B cell (primary cell): ENCODE results near the gene ATP10A. TPM values are rescaled to one million over a fixed set of nuclear protein-coding genes. Genes with fewer than 3 reads are reported as not detected.

Experiments used
- ATAC-seq: fragments of 200-7000 bp; cut with Tn5 transposase; one replicate; pipeline ENCODE4 v1.10.0; 2021; ENCODE audit warnings: low read depth, mild to moderate bottlenecking, moderate number of reproducible peaks, moderate library complexity
- CTCF ChIA-PET: fragments of 350-600 bp; sonication (Branson Sonifier 250); formaldehyde crosslinking; loops from one replicate; lab custom pipeline; 2021; ENCODE audit warnings: antibody characterized with exemption, inconsistent platforms; lab: Charles Lee
- POLR2A ChIA-PET: fragments of 350-600 bp; sonication (Branson Sonifier 250); formaldehyde crosslinking; loops from one replicate; lab custom pipeline; 2021; ENCODE audit warnings: antibody characterized with exemption; lab: Charles Lee
- DNase-seq: peaks from one replicate; pipeline ENCODE4 v3.0.0; 2013
- H2AFZ ChIP-seq: 2 replicates; pipeline ENCODE4 v1.6.1; 2012; ENCODE audit warnings: mild to moderate bottlenecking, low read depth, low read length; ENCODE audit not compliant: insufficient read depth, poor library complexity, severe bottlenecking
- H3K27ac ChIP-seq, 2 donors: 1 replicate in 1 of 2; 2 replicates in 1 of 2; pipeline ENCODE4 v1.5.1; 2012 to 2013; ENCODE audit warnings: low read length in 2 of 2, mild to moderate bottlenecking in 2 of 2, moderate library complexity in 1 of 2
- H3K27me3 ChIP-seq, 4 experiments: fragments of 200-600 bp in 1 of 4; sonication (generic) in 1 of 4; replicated peaks in 1 of 4; 1 replicate in 2 of 4; 2 replicates in 2 of 4; pipeline versions ENCODE4 v1.6.1 to v1.7.0; 2013 to 2016; ENCODE audit warnings: low read length in 3 of 4, mild to moderate bottlenecking in 2 of 4, mixed read lengths in 1 of 4, moderate library complexity in 1 of 4; ENCODE audit not compliant: insufficient read depth in 4 of 4, control insufficient read depth in 3 of 4; ENCODE audit errors: control extremely low read depth in 1 of 4
- H3K36me3 ChIP-seq, 2 experiments: replicated peaks in 1 of 2; 1 replicate in 1 of 2; 2 replicates in 1 of 2; pipeline versions ENCODE4 v1.6.1 to v1.7.1; 2013; ENCODE audit warnings: low read length in 1 of 2; ENCODE audit not compliant: insufficient read depth in 2 of 2, control insufficient read depth in 1 of 2; ENCODE audit errors: control extremely low read depth in 1 of 2, extremely low read depth in 1 of 2
- H3K4me1 ChIP-seq, 2 donors: fragments of 200-600 bp in 1 of 2; sonication (generic) in 1 of 2; 1 replicate in 1 of 2; 2 replicates in 1 of 2; pipeline versions ENCODE4 v1.5.1 to v1.6.1; 2013 to 2017; ENCODE audit warnings: low read length in 2 of 2; ENCODE audit not compliant: control insufficient read depth in 2 of 2, insufficient read depth in 2 of 2
- H3K4me2 ChIP-seq: replicated peaks from 2 replicates; pipeline ENCODE3; 2012; ENCODE audit warnings: mild to moderate bottlenecking, low read depth, low read length; ENCODE audit not compliant: poor library complexity, severe bottlenecking
- H3K4me3 ChIP-seq, 5 experiments: fragments of 200-600 bp in 1 of 5; sonication (generic) in 1 of 5; 1 replicate in 3 of 5; 2 replicates in 2 of 5; pipeline versions ENCODE4 v1.5.1 to v1.7.0; 2011 to 2016; ENCODE audit warnings: low read length in 4 of 5, mild to moderate bottlenecking in 4 of 5, low read depth in 2 of 5, control low read depth in 1 of 5, moderate library complexity in 1 of 5; ENCODE audit not compliant: insufficient read depth in 1 of 5; ENCODE audit errors: control extremely low read depth in 1 of 5, extremely low read depth in 1 of 5
- H3K79me2 ChIP-seq: fragments of 200-600 bp; sonication (generic); one replicate; pipeline ENCODE4 v1.6.0; 2016; ENCODE audit warnings: low read length; ENCODE audit not compliant: control insufficient read depth, insufficient read depth
- H3K9ac ChIP-seq: fragments of 200-600 bp; sonication (generic); 2 replicates; pipeline ENCODE4 v1.6.1; 2017; ENCODE audit warnings: mild to moderate bottlenecking, low read length, moderate library complexity
- H3K9me3 ChIP-seq, 3 donors: one replicate each; pipeline versions ENCODE4 v1.6.1 to v1.7.1; 2013; ENCODE audit warnings: low read length in 2 of 3; ENCODE audit not compliant: control insufficient read depth in 2 of 3, insufficient read depth in 1 of 3; ENCODE audit errors: control extremely low read depth in 1 of 3
- H4K20me1 ChIP-seq: 2 replicates; pipeline ENCODE4 v1.6.0; 2012; ENCODE audit warnings: mild to moderate bottlenecking, low read length; ENCODE audit not compliant: insufficient read depth, control insufficient read depth, poor library complexity, severe bottlenecking
- H3K27ac Mint-ChIP-seq: one replicate; pipeline ENCODE4 v1.8.0; 2021; ENCODE audit warnings: mixed read lengths
- H3K27me3 Mint-ChIP-seq: one replicate; pipeline ENCODE4 v1.8.0; 2021; ENCODE audit warnings: mixed read lengths
- H3K4me1 Mint-ChIP-seq: one replicate; pipeline ENCODE4 v1.8.0; 2021; ENCODE audit warnings: mixed read lengths
- H3K4me3 Mint-ChIP-seq: one replicate; pipeline ENCODE4 v1.8.0; 2021; ENCODE audit warnings: mixed read lengths
- H3K9me3 Mint-ChIP-seq: one replicate; pipeline ENCODE4 v1.8.0; 2022; ENCODE audit warnings: mixed read lengths; ENCODE audit not compliant: insufficient read depth
- EZH2 ChIP-seq: IDR thresholded peaks from 2 replicates; pipeline ENCODE4 v1.6.1; 2012; ENCODE audit warnings: borderline replicate concordance, low read depth, mild to moderate bottlenecking, moderate library complexity, low read length; ENCODE audit not compliant: insufficient read depth, poor library complexity, severe bottlenecking
- WGBS: methylation state at CpG from one replicate; pipeline ENCODE4 v1.1.5; 2013; ENCODE audit warnings: missing lambda C conversion rate; ENCODE audit not compliant: insufficient coverage; 5-methylcytosine and 5-hydroxymethylcytosine counted together
- intact Hi-C: fragments of 100-400 bp; cut with micrococcal nuclease; formaldehyde crosslinking; loops from one replicate; pipeline ENCODE4 v1.10.0; 2022
- polyA plus RNA-seq: library from polyadenylated mRNA; depleted of rRNA; stranded (reverse); fragments of >200 nt; gene quantifications from 2 replicates; pipeline ENCODE4 v1.2.3, GENCODE V29; 2012
- total RNA-seq, 2 donors: library from RNA; stranded (reverse); fragments of 120-200 nt in 1 of 2; gene quantifications; 1 replicate in 1 of 2; 2 replicates in 1 of 2; pipeline versions ENCODE4 v1.2.3 to v1.2.4, GENCODE V29; 2013 to 2022
- TF ChIP-seq, protein P1 (sequence below): fragments of 200-600 bp; IDR thresholded peaks from one replicate; pipeline ENCODE4 v1.8.0; 2022; ENCODE audit warnings: antibody characterized with exemption, mild to moderate bottlenecking

Gene ATP10A
- total and polyA plus RNA-seq, 2 donors (not counting 1 experiment from before 2014, with no cell fraction given), result 0.21 to 0.22 TPM

DNA sequence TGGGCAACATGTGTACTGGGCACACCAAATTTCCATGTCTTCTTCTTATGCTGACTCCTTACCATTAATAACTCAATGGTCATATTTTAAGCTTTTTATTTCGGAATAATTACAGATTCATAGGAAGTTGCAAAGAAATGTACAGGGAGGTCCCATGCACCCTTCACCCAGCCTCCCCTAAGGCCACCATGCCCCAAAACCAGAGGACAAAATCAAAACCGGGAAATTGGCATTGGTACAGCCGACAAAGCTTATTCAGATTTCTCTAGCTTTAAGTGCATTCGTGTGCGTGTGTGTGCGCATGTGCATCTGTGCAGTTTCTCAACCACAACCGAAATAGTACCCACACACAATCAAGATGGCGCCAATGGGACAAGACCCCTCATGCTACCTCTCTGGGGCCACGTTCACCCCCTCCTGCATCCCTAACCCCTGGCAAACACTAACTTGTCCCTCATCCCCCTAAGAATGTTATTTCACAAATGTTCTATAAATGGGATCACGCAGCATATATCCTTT, 23.4 kb downstream of the ATP10A start:
- POLR2A ChIA-PET, result no interaction called here
- intact Hi-C loops, result no loop called here

DNA sequence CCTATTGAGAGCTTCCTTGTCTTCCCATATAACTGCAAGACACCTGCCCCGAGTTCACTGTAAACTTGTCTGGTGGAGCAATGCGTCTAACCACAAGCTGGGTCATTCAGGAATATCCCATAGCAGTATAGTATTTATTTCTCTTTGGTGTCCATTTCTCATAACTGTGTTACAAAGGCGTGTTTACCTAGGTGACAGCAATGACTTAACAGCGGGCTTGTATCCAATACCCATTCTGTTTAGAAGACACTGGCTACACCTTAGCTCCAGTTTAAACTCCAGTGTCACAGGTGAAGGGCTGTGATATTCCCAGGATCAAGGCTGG, 24.3 kb downstream of the ATP10A start:
- no peaks in the 10 kb centered on the region for H3K9me3 ChIP-seq
- H3K27me3 ChIP-seq, result peaks cover 0 to 19% (median 5%) of the 10 kb centered on the region in 4 experiments
- no peak for TF ChIP-seq EZH2
- TF ChIP-seq, protein P1, sequence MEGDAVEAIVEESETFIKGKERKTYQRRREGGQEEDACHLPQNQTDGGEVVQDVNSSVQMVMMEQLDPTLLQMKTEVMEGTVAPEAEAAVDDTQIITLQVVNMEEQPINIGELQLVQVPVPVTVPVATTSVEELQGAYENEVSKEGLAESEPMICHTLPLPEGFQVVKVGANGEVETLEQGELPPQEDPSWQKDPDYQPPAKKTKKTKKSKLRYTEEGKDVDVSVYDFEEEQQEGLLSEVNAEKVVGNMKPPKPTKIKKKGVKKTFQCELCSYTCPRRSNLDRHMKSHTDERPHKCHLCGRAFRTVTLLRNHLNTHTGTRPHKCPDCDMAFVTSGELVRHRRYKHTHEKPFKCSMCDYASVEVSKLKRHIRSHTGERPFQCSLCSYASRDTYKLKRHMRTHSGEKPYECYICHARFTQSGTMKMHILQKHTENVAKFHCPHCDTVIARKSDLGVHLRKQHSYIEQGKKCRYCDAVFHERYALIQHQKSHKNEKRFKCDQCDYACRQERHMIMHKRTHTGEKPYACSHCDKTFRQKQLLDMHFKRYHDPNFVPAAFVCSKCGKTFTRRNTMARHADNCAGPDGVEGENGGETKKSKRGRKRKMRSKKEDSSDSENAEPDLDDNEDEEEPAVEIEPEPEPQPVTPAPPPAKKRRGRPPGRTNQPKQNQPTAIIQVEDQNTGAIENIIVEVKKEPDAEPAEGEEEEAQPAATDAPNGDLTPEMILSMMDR, result no peak
- H3K4me2 ChIP-seq, result no peak overlapping the region
- peaks cover 8 to 11% of the 10 kb centered on the region in 2 donors for H3K4me1 ChIP-seq
- ChIA-PET POLR2A (interaction anchor here (0.5 kb wide), 1 partner anchor 35 kb away, joined by 4 read pairs; no protein-coding TSS in a partner anchor), CTCF (no interaction called here)
- H3K4me3 Mint-ChIP-seq, result no peak overlapping the region
- intact Hi-C loops, result no loop called here
- H2AFZ ChIP-seq, result no peak overlapping the region
- no peaks in the 10 kb centered on the region for H4K20me1 ChIP-seq
- no peak overlapping the region for H3K27ac Mint-ChIP-seq
- WGBS, result 100% methylated on average over 1 of the region's 4 CpGs
- H3K79me2 ChIP-seq, result no peaks in the 10 kb centered on the region
- no peak overlapping the region for H3K27ac ChIP-seq
- no peak overlapping the region for H3K9ac ChIP-seq
- H3K4me1 Mint-ChIP-seq, result peaks cover 8% of the 10 kb centered on the region
- no peak for DNase-seq
- no peaks in the 10 kb centered on the region for H3K9me3 Mint-ChIP-seq
- no peak for ATAC-seq
- peaks cover 46% of the 10 kb centered on the region for H3K27me3 Mint-ChIP-seq
- no peaks in the 10 kb centered on the region for H3K36me3 ChIP-seq
- H3K4me3 ChIP-seq, result no peak overlapping the region

More for the DNA sequence above, 23.4 kb downstream of the ATP10A start:
- CTCF ChIA-PET, result no interaction called here
- peaks cover 8% of the 10 kb centered on the region for H3K4me1 Mint-ChIP-seq
- no peak overlapping the region for H3K27ac ChIP-seq
- H3K4me3 ChIP-seq, result no peak overlapping the region
- no peak for TF ChIP-seq EZH2
- TF ChIP-seq, protein P1, result no peak
- no peak overlapping the region for H2AFZ ChIP-seq
- no peaks in the 10 kb centered on the region for H3K9me3 Mint-ChIP-seq
- no peak for DNase-seq
- H3K4me1 ChIP-seq, result peaks cover 8 to 11% of the 10 kb centered on the region in 2 donors
- no peaks in the 10 kb centered on the region for H3K36me3 ChIP-seq
- H3K9ac ChIP-seq, result no peak overlapping the region
- H3K27me3 Mint-ChIP-seq, result peaks cover 49% of the 10 kb centered on the region
- no peak overlapping the region for H3K4me3 Mint-ChIP-seq
- no peak overlapping the region for H3K4me2 ChIP-seq
- WGBS, result 97% methylated on average over 8 of the region's 10 CpGs
- H3K27me3 ChIP-seq, result peaks cover 0 to 19% (median 5%) of the 10 kb centered on the region in 4 experiments
- H3K27ac Mint-ChIP-seq, result no peak overlapping the region
- H3K9me3 ChIP-seq, result no peaks in the 10 kb centered on the region
- H3K79me2 ChIP-seq, result no peaks in the 10 kb centered on the region
- no peak for ATAC-seq
- H4K20me1 ChIP-seq, result no peaks in the 10 kb centered on the region
